HG02840 (cell line): ENCODE results near the gene USP24.

Experiments
- ATAC-seq: cut with Tn5 transposase; IDR thresholded peaks from one replicate; pipeline ENCODE4 v1.9.1; 2021; ENCODE audit warnings: mild to moderate bottlenecking, moderate library complexity, moderate number of reproducible peaks; ENCODE audit not compliant: unreplicated experiment, low FRiP score

Gene USP24

DNA sequence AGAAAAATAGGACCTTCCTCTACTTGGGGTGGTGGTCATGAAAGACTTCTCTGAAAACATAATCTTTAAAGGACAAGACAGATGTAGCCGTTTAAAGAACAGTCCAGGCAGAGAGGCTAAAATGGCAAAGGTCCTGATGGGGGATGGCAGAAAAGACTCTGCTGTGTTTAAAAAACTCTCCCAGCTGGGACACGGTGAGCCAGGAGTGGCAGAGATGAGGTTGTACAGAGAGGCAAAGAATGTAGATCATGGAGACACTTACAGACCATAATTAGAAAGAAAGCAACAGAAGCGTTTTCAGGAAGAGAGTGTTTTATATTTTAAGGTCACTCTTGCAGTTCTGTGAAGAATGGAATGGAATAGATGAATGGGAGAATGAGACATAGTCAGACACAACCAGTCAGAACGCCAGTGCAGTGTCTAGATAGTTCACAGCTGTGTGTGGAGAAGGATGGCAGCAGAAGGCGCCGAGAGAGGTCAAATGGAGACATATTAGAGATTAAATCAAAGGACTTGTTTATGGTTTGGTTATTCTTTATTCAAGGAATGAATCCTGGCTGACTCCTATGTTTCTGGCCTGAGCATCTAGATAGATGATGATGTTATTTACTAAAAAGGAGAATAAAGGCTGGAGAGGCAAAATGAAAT is 47.8 kb downstream of the USP24 start:
- ATAC-seq, result no peak

DNA sequence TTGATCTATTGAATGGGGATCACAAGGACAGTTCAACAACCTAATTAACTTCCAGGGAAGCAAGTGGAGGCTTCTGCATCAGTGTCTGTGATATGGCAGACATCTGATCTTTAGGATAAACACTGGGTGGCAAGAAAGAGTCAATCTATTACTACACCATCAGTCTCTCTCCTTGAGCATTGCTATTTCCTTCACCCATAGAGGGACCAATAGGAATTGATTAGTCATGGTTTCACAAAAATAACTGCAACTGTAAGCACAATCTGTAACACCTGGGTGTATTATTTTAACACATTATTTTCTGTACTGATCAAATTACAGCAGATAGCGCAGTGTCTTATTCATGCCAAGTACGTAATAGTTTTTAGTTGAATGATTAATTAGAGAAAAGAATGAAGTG is 50.3 kb downstream of the USP24 start:
- no peak for ATAC-seq

DNA sequence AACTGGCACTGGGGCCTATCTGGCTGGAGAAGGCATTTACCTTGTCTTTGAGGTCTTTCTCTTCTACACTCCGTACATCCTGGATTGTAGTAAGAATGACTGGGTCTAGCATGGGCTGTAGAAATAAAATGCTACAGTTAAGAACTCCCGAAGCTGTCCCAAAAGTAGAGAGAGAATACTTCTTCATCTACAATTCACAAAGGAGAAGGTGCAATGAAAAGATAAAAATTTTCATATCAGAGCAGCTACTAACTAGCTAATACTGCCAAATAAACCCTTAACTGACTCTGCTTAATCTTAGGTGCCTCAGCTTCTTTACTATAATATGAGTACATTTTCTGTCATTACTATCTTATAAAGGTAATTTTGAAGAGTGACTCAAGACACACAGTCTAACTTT is 55.6 kb downstream of the USP24 start:
- no peak for ATAC-seq

DNA sequence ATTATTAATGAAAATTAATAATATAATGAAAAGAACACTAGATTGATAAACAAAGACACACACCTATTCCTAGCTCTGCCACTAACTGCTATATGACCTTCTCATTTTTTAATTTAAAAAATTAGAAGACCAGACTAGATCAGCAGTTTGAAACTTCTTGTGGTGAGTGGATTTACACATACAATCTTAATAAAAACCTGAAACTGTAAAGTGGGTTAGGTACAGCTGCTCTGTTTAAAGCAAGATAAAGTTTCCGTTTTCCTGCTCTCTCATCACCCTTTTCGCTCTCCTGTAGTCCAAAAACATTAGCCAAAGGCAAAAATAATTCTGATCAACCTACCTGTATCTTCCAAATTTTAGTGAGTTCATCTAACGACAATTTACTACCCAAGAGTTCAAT is 58.6 kb downstream of the USP24 start:
- no peak for ATAC-seq

DNA sequence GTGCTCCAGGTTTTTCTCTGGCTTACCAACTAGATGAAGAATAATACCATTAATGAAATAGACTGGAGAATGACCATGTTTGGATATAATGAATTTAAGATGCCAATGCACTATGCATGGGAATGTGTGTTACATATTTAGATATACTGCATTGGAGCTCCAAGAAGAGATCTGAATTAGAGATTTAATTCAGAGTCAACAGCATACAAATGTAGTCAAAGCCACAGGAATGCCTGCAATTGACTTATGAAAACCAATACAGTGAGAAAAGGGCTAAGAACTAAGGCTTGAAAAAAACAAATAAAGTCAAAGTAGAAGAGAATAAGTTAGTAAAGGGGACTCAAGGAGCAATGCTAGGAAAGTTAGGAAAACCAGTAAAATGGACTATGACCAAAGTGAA is 59.1 kb downstream of the USP24 start:
- no peak for ATAC-seq

GRCh38 chr1:55155522-55155921 is 59.6 kb downstream of the USP24 start:
- ATAC-seq, result no peak

- no peak for ATAC-seq
Measured at GRCh38 chr1:55154616-55155015, 60.5 kb downstream of the USP24 start.

DNA sequence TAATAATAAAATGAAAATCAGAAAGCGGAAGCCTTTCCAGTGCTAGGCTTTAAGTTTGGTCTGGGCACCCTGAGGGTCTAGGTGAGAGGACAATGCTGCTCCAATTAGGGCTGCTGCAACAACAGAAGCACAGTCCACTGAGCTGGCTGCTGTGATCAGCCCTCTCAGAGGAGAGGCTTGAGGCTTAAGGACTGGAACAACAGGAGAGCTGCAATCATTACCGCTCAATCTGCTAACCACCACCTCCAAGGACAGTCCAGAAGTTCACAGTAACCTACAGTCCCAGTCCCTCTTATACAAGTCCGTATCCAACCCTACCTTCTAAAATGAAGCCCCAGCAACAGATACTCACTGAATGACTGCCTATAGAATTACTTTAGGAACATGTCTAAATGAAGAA is 62.1 kb downstream of the USP24 start:
- no peak for ATAC-seq

DNA sequence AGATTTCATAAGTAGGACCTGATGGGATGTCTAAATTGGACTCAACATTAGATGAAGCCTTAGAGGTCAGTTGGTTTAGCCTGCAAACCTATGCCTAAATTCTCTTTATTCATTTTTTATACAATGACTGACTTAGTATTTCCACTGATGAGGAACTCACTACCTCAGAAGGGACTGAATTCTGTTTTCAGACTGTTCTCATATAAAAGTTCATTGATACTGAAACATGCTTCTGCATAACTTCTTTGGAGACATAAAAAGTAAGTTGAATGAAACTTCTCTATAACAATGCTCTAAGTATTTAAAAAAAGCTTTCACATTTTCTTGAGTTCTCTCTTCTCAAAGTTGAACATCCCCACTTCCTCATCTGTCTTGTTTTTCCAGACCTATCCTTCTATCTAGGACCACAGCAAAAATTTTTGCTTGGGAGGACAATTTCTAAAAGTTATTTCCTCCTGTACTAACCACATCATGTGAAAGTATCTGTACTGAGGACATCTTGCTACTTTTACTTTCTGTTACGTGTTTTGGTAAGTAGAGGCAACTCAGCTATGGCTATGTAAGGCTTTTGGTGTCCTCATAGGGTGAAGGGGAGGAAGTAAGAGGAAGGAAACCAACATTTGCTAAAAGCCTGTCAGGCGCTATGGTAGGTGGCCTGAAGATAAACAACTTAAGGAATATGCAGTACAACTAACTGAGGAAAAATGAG is 64.1 kb downstream of the USP24 start:
- no peak for ATAC-seq

DNA sequence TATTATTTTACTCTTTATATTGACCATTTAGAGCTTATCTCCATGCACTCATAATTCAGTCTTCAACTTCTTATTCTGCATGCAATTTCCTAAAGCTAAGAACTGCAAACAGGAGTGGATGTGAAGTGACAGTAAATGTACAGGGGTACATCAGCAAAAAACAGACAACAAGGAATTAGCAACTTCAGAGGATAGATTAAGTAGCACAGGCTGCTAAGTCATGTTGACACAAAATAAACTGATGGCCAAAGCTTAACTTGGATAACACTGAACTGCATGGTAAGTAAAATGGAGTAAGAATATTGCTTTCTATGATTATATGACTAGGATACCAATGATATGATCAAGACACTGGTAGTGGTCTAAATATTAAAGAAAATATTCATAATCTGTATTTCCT is 66.5 kb downstream of the USP24 start:
- ATAC-seq, result no peak

GRCh38 chr1:55147524-55147923 is 67.6 kb downstream of the USP24 start:
- ATAC-seq, result no peak

DNA sequence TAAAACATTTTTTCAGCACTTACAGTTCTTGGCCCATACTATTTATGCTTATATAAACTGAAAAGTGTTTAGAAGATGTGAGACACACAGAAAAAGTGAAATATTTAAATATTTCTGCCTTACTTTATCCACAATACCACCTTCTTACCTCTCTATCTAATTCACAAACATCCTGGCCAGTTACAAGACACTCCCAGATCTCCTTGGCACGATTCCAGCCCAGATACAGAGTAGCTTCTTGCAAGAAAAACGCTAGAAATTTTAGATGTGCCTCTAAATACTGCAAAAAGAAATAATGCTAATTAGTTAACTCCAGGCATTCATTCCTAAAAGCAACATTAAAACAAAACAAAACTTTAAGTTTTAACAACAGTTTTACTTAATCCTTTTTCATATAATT is 68.4 kb downstream of the USP24 start:
- no peak for ATAC-seq

GRCh38 chr1:55144886-55145285 is 70.3 kb downstream of the USP24 start:
- no peak for ATAC-seq

GRCh38 chr1:55143684-55144083 is 71.5 kb downstream of the USP24 start:
- no peak for ATAC-seq

GRCh38 chr1:55141295-55141893 is 73.8 kb downstream of the USP24 start:
- no peak for ATAC-seq

- ATAC-seq, result peak; percentile 71
Measured at GRCh38 chr1:55140546-55140983, 74.6 kb downstream of the USP24 start.

DNA sequence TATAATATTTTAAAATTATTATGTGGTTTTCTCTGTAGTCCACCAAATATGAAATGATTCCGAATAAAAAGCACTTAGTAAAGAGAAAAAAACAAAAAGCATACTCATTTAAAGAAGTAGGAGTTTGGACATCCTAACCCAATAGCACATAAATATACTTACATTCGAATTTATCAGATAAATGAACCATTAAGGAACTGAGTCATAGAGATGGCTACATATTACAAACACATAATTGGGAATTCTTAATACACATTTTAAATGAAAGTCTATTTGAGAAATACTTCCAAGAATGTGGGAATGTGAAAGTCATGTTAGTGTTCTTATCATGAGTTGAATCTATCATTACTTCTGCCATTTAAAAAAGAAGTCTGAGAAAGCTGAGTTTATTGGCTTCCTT is 75.0 kb downstream of the USP24 start:
- no peak for ATAC-seq

- no peak for ATAC-seq
Measured at GRCh38 chr1:55138823-55139222, 76.3 kb downstream of the USP24 start.

DNA sequence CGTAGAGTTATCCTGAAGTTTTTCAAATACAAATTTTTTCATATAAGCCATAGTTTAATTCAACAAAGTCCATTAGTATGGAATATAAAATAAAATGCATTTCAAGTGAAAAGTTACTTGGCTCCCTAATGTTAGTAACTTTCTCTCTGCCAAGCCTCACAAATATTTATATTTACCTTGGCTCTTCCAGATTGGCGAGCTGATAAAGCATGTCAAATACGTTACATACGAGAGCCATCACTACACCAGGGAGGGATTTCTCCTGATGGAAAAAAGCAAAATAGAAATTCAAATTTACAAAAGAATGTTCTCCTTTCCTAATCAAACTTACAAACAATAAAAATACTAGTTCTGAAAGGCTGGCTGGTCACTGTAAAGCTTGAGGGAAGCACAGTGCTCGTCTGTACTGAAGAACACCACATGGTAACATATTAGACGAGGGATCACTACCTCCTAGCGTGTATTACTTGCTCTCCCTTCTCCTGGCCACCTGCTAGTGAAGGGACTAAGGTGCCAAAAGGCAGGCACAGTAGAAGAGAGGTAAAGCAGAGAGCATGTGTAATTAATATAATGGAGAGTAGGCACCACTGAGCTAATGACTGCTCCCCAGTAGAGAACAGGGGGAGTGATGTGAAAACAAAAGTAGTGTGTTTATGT is 80.9 kb downstream of the USP24 start:
- ATAC-seq, result no peak

DNA sequence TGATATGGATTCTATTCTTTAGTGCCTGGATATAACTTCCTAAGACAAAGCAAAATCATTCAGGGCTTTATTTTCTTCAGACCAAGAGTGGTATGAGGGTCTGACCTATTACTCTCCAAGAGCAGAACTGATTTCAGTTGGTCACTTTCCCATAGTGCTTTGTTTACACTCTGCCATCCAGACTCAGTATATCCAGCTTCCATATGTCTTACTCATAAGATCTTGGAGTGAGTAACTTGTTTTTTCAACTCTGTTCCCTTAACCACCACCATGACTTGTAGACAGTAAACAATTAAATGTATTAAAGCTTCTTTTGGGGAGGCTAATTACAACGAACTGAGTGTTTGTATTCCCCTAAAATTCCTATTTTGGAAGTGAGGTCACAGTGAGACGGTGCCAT is 83.4 kb downstream of the USP24 start:
- no peak for ATAC-seq

DNA sequence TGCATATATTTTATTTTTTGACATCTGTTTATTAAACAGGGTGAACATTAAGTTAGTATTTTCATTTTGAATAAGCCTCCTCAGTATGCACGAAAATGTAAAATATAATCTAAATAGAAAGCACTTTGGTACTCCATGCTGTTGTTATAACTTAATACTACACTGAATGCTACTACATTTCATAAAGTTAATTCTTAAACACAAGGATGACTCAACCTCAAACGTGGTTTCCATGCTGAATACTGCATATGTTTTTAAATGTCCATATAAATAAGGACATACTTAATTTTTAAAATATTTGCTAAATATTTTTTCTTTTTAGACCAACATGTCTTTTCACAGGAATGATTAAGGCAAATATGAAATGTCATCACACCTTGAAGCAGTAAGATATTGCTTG is 83.9 kb downstream of the USP24 start:
- no peak for ATAC-seq
